ENCODE data around the gene ICAM4. TPM values are rescaled to one million over a fixed set of nuclear protein-coding genes. Genes with fewer than 3 reads are reported as not detected.

Gene ICAM4
- total and polyA plus RNA-seq, 2 of the 8 experiments (the other 6 are each of a cell fraction or from before 2014, with no cell fraction given): 1.5 to 4.1 TPM

- no peak for TF ChIP-seq ATF2 (IDR thresholded peaks at IDR 0.05; ENCODE audit: low read length)
These were observed 7.8 kb upstream of the ICAM4 start (continued) for GRCh38 chr19:10278935-10279334.
